HG03520 (cell line): ENCODE results near the gene CD58.
"Not testable (repeated sequence)": the region's sequence is repeated elsewhere in the genome, so short reads cannot be mapped to it uniquely, and the experiment has no call there.

ENCODE experiments used
- ATAC-seq: cut with Tn5 transposase; IDR thresholded peaks from one replicate; pipeline ENCODE4 v1.9.1; 2021; ENCODE audit warnings: mild to moderate bottlenecking, moderate library complexity; ENCODE audit not compliant: unreplicated experiment

Gene CD58

DNA sequence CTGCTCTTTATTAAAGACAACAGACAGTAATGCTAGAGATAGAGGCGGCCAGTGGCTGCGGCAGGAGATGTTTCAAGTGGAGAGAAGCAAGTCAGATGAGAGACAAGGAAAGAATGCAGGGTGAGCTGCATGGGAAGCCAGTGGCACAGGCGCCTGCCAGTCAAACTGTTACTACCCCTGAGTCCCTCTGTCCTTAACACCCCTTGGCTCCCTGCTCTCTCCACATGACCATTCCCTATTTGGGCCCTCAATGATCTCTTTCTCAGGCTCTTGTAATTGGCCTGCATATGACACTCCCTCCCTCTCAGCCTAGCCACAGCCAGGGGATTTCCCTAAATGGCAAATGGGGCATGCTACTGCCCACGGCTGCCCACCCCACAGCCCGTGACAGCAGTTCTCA, 22.6 kb upstream of the CD58 start:
- ATAC-seq, result not testable (repeated sequence)

DNA sequence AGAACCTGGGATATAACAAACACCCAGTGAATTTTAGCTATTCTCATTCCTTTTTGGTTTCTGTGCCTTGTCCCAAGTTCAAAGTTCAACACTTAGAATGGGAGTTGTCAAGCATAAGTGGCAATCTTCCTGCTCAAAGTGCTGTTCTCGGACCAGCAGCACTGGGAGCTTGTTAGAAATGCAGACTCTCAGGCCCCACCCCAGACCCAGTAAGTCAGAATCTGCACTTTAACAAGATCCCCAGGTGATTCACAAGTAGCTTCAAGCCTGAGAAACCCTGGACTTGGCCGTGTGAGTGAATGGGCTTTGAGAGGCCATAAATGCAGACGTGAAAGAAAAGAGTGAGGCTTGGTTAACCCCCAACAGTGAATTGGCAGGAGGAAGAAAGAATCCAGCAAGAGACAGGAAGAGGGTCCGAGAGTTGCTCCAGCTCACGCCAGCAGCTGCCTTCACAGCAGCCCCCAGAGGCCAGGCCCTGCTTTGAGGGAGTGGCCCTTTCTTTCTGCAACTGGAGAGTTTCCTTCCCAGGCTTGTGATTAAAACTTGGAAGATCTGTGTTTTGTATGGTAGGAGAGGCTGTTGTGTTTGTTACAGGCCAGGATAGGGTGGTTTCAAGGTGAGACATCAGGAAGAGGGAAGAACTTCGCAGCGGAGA, 21.3 kb upstream of the CD58 start:
- ATAC-seq, result not testable (repeated sequence)

DNA sequence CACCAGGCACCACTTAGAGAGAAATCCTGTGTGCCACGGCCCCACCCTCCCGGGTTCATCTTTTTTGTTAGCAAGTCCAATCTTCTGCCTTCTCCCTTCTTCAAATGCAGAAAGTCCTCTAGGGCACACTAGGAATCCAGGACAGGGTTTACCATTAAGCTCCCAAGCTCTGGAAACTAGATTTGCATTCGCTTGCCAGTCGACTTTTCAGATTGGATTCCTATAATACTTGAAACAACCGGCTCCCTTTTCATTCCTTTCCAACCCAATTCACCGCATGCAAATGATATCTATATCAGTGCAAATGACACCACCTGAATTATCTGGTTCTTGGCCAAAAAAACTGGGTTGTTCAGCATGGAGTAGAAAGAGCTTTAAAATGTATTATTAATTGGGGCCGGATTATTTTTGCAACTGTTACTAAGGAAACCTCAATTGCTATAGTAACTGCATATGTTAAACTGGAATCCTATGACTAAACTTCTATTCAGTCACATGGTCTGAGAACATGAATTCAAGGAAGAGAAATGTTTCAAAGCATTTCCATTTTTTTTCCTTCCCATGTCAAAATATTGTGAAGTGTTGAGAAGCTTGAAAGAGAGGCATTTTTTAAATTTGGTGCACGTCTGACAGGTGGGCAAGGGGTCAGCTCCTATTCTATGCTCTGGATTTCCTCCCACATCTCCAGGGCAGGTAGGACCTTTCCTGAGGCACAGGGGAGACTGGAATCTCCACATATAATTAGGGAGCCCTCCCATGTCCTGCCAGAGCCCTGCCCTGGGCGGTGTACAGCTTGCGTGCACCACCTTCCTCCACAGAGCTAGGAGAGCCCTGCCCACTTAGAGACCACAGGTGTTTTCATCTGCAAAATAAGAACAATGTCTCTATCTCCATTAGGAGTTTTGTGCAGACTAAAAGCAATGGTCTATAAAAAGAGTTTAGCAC, 20.5 kb upstream of the CD58 start:
- not testable (repeated sequence) for ATAC-seq

GRCh38 chr1:116590359-116591005, 19.7 kb upstream of the CD58 start:
- not testable (repeated sequence) for ATAC-seq

GRCh38 chr1:116589101-116589735, 18.4 kb upstream of the CD58 start:
- not testable (repeated sequence) for ATAC-seq

DNA sequence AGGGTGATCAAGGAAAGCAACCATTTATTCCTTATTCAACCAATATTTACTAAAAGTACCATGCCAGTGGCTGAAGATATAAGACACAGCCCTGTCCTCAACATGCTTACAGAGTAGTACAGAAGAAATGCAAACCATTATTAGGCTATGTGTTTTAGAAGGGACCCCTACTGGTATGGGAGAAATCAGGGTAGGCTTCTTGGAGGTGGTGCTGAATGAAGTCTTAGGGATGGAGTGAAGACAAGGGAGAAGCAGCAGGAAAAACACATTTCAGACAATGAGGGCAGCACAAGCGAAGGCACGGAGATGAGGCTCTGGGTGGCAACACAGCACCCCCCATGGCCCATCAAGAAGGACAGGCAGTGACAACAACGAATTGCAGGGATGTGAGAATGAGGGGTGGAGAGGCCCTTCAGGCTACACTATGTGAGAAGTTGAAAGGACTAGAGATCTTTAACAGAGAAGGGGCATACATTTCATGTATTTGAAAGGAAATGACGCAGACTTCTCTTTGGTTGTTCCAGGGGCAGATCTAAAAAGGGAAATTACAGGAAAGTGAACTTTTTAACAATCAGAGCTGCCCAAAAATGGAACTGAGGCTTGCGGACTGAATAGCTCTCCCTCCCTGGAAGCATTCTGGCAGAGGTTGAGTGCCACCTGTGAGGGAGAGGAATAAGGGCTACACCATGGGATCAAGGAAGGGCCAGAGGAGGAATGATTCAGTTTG, 16.8 kb upstream of the CD58 start:
- no peak for ATAC-seq

- ATAC-seq, result peak; percentile 51
These were observed 15.9 kb upstream of the CD58 start for GRCh38 chr1:116586741-116587143.

GRCh38 chr1:116585886-116586285, 15.1 kb upstream of the CD58 start:
- no peak for ATAC-seq

DNA sequence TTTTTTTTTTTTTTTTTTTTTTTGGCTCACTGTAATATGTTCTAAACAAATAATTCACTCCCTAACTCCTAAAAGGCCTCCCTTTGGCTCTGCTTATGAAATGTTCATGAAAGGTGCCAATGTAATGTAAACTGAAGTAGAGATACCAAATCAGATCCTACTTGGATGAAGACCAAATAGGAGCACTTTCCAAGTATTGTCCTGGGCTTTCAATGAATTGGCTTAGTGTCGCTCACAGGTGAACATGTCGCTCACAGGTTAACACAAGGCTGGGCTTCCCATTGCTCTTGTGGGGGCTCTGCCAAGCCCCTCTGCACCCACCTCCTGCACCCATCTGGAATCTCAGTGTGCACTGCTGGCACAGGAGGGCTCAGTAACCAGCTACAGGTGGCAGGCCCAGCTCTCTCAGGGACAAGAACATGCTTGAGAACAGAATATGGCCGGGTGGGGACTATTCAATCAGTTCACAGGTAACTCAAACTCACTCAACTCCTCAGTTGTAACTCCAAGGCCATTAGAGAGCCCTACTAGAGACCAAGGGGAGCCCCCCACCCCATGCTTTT, 10.6 kb upstream of the CD58 start:
- no peak for ATAC-seq

DNA sequence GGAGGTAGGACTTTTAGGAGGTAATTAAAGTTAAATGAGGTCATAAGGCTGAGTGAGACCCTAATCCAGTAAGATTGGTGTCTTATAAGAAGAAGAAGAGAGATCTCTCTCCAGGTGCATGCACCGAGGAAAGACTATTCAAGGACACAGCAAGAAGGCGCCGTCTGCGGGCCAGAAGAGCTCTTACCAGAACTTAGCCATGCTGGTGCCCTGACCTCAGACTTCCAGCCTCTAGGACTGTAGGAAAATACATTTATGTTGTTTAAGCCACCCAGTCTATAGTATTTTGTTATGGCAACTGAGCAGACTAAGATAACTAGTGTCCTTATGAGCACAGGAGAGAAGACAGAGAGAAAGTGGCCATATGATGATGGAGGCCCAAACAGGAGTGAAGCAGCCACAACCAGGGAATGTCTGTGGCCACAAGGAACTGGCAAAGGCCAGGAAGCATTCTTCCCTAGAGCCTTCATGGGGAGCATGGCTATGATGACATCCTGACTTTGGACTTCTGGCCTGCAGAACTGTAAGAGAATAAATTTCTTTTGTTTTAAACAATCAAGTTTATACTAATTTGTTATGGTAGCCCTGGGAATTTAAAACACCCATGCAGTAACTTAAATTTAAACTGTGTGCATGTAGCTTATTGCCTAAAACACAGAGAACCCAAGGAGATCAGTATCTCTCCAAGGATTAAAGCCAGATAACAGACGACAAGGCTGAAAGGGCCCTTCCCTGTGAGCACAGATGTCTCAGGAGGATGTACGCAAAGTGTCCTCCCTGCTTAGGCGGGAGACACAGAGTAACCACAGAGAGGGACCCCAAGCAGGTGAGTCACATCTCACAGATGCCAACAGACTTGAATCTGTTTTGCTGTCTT, 9.9 kb upstream of the CD58 start:
- no peak for ATAC-seq

- no peak for ATAC-seq
These were observed 8.5 kb upstream of the CD58 start for GRCh38 chr1:116579259-116579875.

DNA sequence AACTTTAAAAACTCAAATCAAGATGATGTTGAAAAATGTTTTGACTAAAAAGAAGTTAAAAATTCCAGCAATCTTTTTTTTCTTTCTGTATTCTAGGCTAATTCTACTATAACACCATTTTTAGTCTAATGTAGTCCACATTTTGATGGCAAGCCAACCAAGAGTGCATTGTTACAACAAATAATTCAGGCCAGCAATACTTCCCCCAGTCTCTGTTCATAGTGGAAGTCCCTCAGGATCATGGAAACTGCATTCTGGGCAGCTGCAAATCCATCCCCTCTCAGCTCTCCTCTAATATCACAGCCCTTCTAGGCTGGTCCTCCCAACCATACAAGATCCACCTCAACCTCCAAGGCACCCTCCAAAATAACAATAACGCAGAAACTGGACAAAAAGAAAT, 7.8 kb upstream of the CD58 start:
- ATAC-seq, result no peak

DNA sequence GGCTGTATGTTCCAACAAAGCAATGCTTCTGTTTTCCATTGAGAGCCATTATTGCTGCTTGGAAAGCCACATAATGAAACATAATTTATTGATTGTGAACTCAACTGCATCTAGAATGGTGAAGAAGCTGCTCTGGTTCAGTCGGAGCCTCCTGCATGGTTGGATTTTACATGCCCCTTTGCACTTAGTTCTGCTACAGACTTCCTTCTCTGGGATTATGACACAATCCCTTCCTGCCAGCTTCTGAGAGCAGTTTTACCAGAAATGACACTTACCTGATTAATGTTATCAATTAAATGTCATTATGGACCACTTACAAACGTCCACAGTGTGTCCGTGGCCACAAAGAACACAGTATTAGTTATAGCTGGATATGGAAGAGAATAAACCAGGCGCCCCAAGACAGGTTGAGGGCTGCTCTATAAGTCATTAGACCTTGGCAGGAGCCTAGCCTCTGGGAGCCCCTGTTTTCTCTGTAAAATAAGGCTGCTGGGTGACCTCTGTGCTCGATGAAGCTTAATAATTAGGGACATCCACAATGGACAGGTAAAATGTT, 7.0 kb upstream of the CD58 start:
- no peak for ATAC-seq

DNA sequence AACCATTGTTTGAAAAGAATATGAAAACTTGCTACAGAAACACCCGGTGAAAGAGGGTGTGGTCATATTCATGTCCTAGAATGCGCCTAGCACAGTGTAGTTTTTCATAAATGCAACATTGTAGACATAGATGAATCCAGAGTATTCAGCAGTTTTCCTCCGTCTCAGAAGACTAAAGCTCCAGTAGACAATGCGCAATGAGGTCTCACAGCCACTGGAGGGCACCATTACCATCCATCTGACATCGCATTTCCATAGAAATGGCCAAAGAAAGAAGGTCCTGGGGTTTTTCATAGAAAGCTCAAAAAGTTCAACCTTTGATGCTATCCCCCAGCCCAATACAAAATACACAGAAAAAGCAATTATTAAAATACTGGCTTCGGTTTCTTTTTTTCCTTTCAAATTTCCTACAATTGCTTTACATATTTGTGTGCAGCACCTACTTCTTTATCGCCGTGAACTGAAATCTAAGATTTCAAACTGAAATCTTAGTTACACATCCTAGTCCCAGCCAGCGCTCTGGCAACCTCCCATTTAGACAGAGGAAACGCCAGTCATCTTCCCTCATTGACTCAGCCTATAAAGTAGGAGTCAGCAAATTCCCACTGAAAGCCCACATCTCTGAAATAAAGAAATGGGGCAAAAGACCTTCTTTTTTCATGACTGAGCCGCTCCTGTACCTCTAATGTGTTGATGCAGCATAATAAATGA, 3.9 kb upstream of the CD58 start:
- no peak for ATAC-seq

- ATAC-seq, result no peak
These were observed 2.7 kb upstream of the CD58 start for GRCh38 chr1:116573431-116574095.

DNA sequence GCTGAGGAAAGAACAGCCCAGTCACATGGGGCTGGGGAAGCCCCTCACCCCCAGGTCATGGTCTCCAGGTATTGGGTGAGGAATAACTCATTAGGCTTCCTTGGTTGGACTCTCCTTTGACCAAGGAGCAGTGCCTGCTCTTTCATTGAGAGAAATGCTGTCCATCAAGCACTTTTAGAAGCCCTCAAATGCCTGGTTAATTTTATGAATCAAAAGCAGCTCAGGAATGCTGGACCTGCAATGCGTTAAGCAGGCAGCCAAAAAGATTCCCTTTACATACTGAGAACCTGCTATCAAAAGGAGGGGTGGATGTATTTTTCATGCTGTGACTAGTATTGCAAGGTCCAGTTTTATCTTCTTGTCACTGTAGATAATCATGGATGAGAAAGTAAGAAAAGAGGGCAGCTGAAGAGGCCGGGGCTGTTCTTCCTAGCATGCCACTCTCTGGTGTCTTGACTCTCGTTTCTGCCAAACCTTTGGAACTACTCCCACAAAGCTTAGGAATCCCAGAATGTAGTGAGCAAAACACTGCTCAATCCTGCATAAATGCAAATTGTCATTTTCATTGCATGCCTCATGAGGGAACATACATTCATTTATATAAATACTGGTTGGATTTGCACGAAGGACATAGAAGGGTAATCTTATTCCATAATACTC, 2.1 kb upstream of the CD58 start:
- ATAC-seq, result no peak

- ATAC-seq, result no peak
These were observed 1.3 kb upstream of the CD58 start for GRCh38 chr1:116572099-116572498.
